ENCODE results near the gene MTG2. TPM values are rescaled to one million over a fixed set of nuclear protein-coding genes. Genes with fewer than 3 reads are reported as not detected.

The MTG2 gene
- total RNA-seq, 1 experiment from 2014 or later, result 27.9 TPM

- TF ChIP-seq ARID4B (CRISPR knock-in tag; IDR thresholded peaks at IDR 0.05; ENCODE audit: borderline replicate concordance) (no peak), IRF2 (CRISPR knock-in tag; IDR thresholded peaks at IDR 0.05; ENCODE audit: borderline replicate concordance, low read depth) (no peak), HMGXB4 (CRISPR knock-in tag; IDR thresholded peaks at IDR 0.05) (no peak), FOXK1 (CRISPR knock-in tag; IDR thresholded peaks at IDR 0.05) (no peak), TEAD1 (CRISPR knock-in tag; IDR thresholded peaks at IDR 0.05) (no peak), EMX1 (CRISPR knock-in tag; IDR thresholded peaks at IDR 0.05) (no peak), ZSCAN18 (CRISPR knock-in tag; IDR thresholded peaks at IDR 0.05) (no peak)
Measured at GRCh38 chr20:62174870-62175624, 7.8 kb upstream of the MTG2 start (continued).

GRCh38 chr20:62175711-62176110, 7.1 kb upstream of the MTG2 start:
- no peak overlapping the region for H3K27ac Mint-ChIP-seq
- no peaks in the 10 kb centered on the region for H3K27me3 Mint-ChIP-seq (ENCODE audit: low read depth)
- no peaks in the 10 kb centered on the region for H3K4me1 Mint-ChIP-seq
- H3K9me3 Mint-ChIP-seq, result no peaks in the 10 kb centered on the region
- H3K4me3 Mint-ChIP-seq, result no peak overlapping the region
- no peak for DNase-seq (ENCODE audit: low spot score)
- no peak for ATAC-seq
- ChIA-PET POLR2A (no interaction called here), CTCF (no interaction called here)
- H3K36me3 Mint-ChIP-seq, result peaks cover 16% of the 10 kb centered on the region
- TF ChIP-seq FOXK1 (CRISPR knock-in tag; IDR thresholded peaks at IDR 0.05) (no peak), ELF4 (CRISPR knock-in tag; IDR thresholded peaks at IDR 0.05; ENCODE audit: low read depth) (no peak), USF1 (CRISPR knock-in tag; IDR thresholded peaks at IDR 0.05) (no peak), PREB (CRISPR knock-in tag; IDR thresholded peaks at IDR 0.05; ENCODE audit: borderline replicate concordance) (no peak), ZBTB21 (CRISPR knock-in tag; IDR thresholded peaks at IDR 0.05; ENCODE audit: borderline replicate concordance) (no peak), KAT7 (CRISPR knock-in tag; IDR thresholded peaks at IDR 0.05; ENCODE audit: borderline replicate concordance) (no peak), ATF1 (CRISPR knock-in tag; IDR thresholded peaks at IDR 0.05) (no peak), ZBTB43 (CRISPR knock-in tag; IDR thresholded peaks at IDR 0.05) (no peak), USF2 (CRISPR knock-in tag; IDR thresholded peaks at IDR 0.05) (no peak), FOXP1 (CRISPR knock-in tag; IDR thresholded peaks at IDR 0.05; ENCODE audit: borderline replicate concordance) (no peak), SMAD4 (CRISPR knock-in tag; IDR thresholded peaks at IDR 0.05) (no peak), SOX15 (CRISPR knock-in tag; IDR thresholded peaks at IDR 0.05) (no peak), RORB (CRISPR knock-in tag; IDR thresholded peaks at IDR 0.05) (no peak), CDX4 (CRISPR knock-in tag; IDR thresholded peaks at IDR 0.05; ENCODE audit: borderline replicate concordance) (no peak)

Measured in WTC11 (cell line).